HG02884 (cell line): ENCODE results near the gene KRTAP20-4.

Experiments
- ATAC-seq: cut with Tn5 transposase; IDR thresholded peaks from one replicate; pipeline ENCODE4 v1.9.1; 2021; ENCODE audit warnings: mild to moderate bottlenecking, moderate library complexity; ENCODE audit not compliant: unreplicated experiment

The KRTAP20-4 gene

DNA sequence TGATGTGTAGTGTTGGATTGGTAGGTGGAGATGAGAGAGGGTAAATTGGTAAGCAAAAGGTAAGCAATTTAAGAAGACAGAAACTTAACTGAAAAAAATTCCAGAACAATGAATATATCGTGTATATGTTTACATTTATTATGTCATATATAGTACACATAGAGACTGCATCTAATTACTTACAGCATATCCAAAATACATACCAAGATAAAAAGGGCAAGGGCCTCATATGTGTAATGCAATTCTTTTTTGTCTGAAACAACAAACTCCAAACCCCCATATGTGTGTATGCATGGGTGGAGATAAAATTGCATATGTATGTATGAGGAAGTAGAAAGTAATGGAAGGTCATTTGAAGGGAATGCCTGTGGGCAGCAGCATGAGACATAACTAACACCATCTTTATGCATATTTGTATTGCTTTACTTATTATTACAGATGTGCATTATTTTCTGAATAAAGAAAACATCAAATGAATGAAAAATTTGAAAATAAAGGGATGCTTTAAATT, 26.5 kb downstream of the KRTAP20-4 start:
- ATAC-seq, result no peak

DNA sequence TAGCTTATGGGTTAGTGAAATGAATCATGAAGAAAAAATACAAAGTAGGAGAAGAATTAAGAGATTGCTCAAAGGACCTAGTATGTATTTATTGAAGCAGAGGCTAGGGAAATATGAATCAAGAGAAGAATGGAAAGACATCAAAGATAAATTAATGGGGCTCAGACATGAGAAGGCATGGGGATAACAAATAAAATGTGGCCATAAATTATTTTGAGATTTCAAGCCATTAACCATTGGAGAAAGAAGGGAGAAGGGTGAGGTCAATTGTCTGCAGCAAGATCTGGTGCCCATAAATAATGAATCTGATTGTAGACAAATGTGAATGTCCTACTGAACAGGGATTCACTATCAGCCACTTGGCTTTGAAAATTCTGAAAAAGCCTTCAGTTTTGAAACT, 32.5 kb downstream of the KRTAP20-4 start:
- no peak for ATAC-seq

DNA sequence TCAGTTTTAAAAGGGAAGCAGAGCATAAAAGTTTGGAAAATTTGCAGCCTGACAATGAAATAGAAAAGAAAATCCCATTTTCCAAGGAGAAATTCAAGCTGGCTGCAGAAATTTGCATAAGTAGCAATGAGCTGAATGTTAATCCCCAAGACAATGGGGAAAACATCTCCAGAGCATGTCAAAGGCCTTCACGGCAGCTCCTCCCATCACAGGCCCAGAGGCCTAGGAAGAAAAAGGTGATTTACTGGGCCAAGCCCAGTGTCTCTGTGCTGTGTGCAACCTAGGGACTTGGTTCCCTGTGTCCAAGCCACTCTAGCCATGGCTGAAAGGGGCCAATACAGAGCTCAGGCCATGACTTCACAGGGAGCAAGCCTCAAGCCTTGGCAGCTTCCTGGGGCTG, 48.3 kb downstream of the KRTAP20-4 start:
- no peak for ATAC-seq
